Effector memory CD4-positive, alpha-beta T cell (primary cell): ENCODE measurements around the gene LSG1.

ENCODE experiments used
- DNase-seq, 3 donors: peaks; one replicate each; pipeline ENCODE4 v3.0.0-alpha.2; 2020
- H3K27ac ChIP-seq: 2 replicates; pipeline ENCODE4 v1.7.0; 2013; ENCODE audit warnings: mild to moderate bottlenecking, low read length, moderate library complexity; ENCODE audit not compliant: insufficient read depth, poor library complexity, severe bottlenecking
- H3K27me3 ChIP-seq: replicated peaks from 2 replicates; pipeline ENCODE4 v1.7.0; 2013; ENCODE audit warnings: mild to moderate bottlenecking, low read length; ENCODE audit not compliant: insufficient read depth, control insufficient read depth, poor library complexity, severe bottlenecking
- H3K36me3 ChIP-seq: 2 replicates; pipeline ENCODE4 v1.7.0; 2013; ENCODE audit warnings: mild to moderate bottlenecking, low read length, moderate library complexity; ENCODE audit not compliant: control insufficient read depth, insufficient read depth
- H3K4me1 ChIP-seq: 2 replicates; pipeline ENCODE4 v1.7.0; 2013; ENCODE audit warnings: low read length, mild to moderate bottlenecking; ENCODE audit not compliant: control insufficient read depth, insufficient read depth, poor library complexity, severe bottlenecking
- H3K4me3 ChIP-seq: 2 replicates; pipeline ENCODE4 v1.7.0; 2013; ENCODE audit warnings: low read length, low read depth, mild to moderate bottlenecking; ENCODE audit not compliant: insufficient read depth, poor library complexity, severe bottlenecking
- H3K9me3 ChIP-seq: 2 replicates; pipeline ENCODE4 v1.7.0; 2013; ENCODE audit warnings: mild to moderate bottlenecking, low read length, moderate library complexity; ENCODE audit not compliant: control insufficient read depth

The LSG1 gene

DNA sequence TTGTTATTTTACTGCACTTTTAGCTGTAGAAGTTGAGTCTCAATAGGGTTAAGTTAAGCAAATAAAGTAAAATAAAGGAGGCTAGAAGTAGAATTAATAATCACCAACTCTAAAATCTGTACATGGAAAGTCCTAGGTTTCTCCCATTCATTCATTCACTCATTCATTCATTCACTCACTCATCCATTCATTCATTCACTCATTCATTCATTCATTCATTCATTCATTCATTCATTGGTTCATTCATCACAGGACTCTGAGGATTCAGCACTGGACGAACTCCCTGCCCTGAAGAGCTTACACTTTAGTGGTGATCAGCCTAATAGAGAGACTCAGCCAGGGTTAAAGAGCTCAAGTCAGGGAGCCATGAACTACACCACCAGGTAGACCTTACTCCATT, 4.5 kb upstream of the LSG1 start:
- Histone ChIP-seq H3K9me3 (no peaks in the 10 kb centered on the region), H3K4me3 (no peak overlapping the region), H3K27me3 (peaks cover 3% of the 10 kb centered on the region), H3K36me3 (no peaks in the 10 kb centered on the region), H3K4me1 (peaks cover 3% of the 10 kb centered on the region), H3K27ac (no peak overlapping the region)
- no peak for DNase-seq

DNA sequence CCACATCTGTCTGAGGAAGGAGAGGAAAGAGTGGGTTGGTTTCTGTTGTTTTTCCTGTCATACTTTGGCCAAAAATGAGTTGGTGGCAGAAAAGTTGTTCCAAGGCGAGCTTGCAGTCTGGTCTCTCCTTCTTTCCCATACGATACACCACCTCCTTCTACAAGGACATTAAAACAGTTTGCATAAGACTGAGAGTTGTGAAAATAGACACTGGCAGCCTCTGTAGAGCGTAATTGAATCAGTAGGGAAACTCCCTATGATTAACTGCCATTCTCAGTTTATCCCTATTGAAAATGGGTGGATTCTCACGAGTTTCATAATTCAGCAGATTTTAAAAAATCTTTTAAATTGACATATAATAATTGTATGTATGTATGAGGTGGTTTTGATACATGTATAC, 3.7 kb upstream of the LSG1 start:
- H3K9me3 ChIP-seq, result no peaks in the 10 kb centered on the region
- H3K36me3 ChIP-seq, result no peaks in the 10 kb centered on the region
- H3K27ac ChIP-seq, result no peak overlapping the region
- no peak overlapping the region for H3K4me3 ChIP-seq
- DNase-seq, result no peak
- H3K27me3 ChIP-seq, result peaks cover 3% of the 10 kb centered on the region
- peaks cover 10% of the 10 kb centered on the region for H3K4me1 ChIP-seq

DNA sequence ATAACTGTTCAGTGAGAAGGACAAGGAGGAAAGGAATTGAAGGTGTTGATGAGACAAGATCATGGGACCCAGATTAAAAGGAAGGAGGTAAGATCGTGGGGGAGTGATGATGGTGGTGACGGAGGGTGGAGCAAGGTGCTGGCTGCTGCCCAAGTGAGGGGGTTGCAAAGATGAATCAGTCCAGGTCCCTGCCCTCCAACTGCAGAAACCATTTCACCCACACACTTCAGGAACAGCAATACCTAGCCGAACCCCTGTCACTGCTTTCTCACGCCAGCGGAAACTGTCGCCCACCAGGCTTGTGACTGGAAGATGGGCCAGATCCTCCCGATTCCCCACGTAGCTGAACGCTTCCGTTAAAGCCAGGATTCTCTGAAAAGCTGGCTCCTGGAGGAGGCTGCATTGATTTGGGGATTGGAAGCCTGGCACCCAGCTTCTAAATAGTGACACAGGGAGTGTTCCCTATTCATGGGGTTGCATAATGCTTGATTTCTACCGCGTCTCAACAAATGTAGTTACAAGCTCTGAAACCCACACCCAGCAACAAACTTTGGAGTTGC, 3.2 kb upstream of the LSG1 start:
- peaks cover 3% of the 10 kb centered on the region for H3K27me3 ChIP-seq
- no peaks in the 10 kb centered on the region for H3K9me3 ChIP-seq
- H3K36me3 ChIP-seq, result no peaks in the 10 kb centered on the region
- no peak overlapping the region for H3K27ac ChIP-seq
- no peak overlapping the region for H3K4me3 ChIP-seq
- peaks cover 10% of the 10 kb centered on the region for H3K4me1 ChIP-seq
- no peak for DNase-seq

GRCh38 chr3:194673761-194674160, 1.8 kb upstream of the LSG1 start:
- H3K27ac ChIP-seq, result no peak overlapping the region
- DNase-seq, result no peak

DNA sequence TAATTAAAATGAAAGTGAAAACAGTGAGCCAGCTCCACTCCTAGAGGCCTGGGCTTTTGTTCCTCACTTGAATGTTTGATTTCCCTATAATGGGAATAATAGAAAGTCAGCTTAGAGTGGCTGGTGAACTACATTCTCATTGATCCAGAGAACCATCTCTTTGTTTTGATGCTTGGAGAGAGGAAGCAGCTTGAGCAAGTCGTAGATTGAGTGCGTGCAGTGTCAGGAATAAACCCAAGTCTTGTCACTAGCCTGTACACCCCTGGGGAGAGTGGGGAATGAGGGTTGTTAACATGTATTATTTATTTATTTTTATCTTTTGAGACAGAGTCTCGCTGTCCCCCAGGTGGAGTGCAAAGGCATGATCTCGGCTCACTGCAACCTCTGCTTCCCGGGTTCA, 885 bp upstream of the LSG1 start:
- H3K36me3 ChIP-seq, result peaks cover 13% of the 10 kb centered on the region
- DNase-seq, result no peak
- peaks cover 10% of the 10 kb centered on the region for H3K4me1 ChIP-seq

More at GRCh38 chr3:194673761-194674160, 1.8 kb upstream of the LSG1 start:
- Histone ChIP-seq H3K36me3 (peaks cover 8% of the 10 kb centered on the region), H3K4me3 (no peak overlapping the region), H3K4me1 (peaks cover 10% of the 10 kb centered on the region), H3K9me3 (no peaks in the 10 kb centered on the region), H3K27me3 (peaks cover 3% of the 10 kb centered on the region)

DNA sequence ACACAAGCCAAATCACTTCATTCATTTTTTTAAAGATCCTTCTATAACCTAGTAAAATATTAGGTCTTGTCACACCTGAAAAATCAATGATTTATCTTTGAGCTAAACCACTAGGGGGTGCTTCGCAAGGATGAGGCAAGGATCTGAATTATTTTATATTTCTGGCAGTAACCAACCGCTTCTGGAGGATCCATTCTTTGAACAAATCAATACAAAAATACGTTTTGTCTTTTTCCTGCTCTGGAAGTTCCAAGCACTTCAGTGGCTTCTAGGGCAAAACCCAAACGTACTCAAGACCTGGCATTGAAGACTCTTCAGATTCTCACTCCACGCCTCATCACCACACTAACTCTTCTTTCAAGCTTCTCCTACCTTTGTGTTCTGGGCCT, 486 bp downstream of the LSG1 start:
- Histone ChIP-seq H3K27ac (peak overlapping the region; percentile 93), H3K27me3 (peaks cover 3% of the 10 kb centered on the region), H3K4me1 (peaks cover 10% of the 10 kb centered on the region), H3K4me3 (peak overlapping the region; percentile 84), H3K9me3 (no peaks in the 10 kb centered on the region), H3K36me3 (peaks cover 16% of the 10 kb centered on the region)
- peak in 1 of 3 donors; percentile 21 for DNase-seq

More for the DNA sequence above, 885 bp upstream of the LSG1 start:
- Histone ChIP-seq H3K4me3 (peak overlapping the region; percentile 84), H3K27me3 (peaks cover 3% of the 10 kb centered on the region), H3K27ac (peak overlapping the region; percentile 93), H3K9me3 (no peaks in the 10 kb centered on the region)

DNA sequence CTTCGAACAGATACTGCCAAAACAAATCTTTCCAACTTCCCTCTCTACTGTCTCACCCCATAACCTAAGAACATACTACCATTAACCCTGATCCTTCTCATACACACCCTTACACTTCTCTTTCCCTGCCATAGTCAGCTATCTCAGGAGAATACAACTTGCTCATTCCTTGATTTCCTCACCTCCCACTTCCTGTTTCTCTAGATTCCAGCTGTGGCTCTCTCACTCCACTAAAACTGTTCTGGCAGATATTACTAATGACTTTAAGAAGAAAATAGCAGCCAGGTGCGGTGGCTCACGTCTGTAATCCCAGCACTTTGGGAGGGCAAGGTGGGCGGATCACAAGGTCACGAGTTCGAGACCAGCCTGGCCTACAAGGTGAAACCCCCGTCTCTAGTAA, 4.6 kb downstream of the LSG1 start:
- no peak for DNase-seq
- H3K9me3 ChIP-seq, result no peaks in the 10 kb centered on the region
- no peaks in the 10 kb centered on the region for H3K27me3 ChIP-seq
- H3K36me3 ChIP-seq, result peaks cover 44% of the 10 kb centered on the region
- H3K27ac ChIP-seq, result no peak overlapping the region
- peaks cover 6% of the 10 kb centered on the region for H3K4me1 ChIP-seq
- H3K4me3 ChIP-seq, result no peak overlapping the region

DNA sequence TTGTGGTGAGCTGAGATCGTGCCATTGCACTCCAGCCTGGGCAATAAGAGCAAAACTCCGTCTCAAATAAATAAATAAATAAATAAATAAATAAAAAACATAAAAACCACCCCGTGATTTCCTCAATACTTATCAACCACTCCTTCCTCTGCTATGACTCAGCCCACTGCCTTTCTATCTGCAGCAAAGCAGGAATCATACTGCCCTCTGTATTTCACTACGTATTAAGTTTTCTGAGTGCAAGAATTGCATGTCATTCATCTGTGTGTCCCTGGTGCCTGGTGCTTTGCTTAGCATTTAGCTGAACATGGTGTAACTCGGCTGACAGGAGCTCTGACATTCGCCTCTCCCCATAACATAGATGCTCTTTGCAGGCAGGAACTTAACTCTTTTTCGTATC, 7.1 kb downstream of the LSG1 start:
- Histone ChIP-seq H3K36me3 (peaks cover 53% of the 10 kb centered on the region), H3K27ac (no peak overlapping the region), H3K4me3 (no peak overlapping the region), H3K9me3 (no peaks in the 10 kb centered on the region), H3K4me1 (no peaks in the 10 kb centered on the region), H3K27me3 (no peaks in the 10 kb centered on the region)
- no peak for DNase-seq

DNA sequence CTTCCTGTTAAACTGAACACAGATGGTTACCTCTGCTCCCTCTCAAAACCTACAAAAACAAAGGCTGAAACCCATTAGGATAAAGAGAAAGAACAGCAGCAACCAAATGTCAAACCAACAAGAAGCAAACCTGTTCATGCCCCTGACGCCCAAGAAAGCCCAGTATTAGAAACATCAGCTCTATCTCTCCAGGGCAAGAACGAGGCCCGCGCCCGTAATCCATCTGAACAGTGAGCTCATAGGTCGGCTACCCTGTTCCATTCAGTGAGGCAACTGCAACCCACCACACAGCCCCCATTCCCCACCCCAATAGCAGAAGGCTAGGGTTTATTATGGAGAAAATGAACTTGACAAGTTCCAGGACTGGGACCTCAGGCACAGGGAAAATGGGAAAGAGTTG, 10.0 kb downstream of the LSG1 start:
- Histone ChIP-seq H3K36me3 (peaks cover 65% of the 10 kb centered on the region), H3K9me3 (no peaks in the 10 kb centered on the region), H3K4me3 (no peak overlapping the region)

GRCh38 chr3:194661374-194661773, 10.6 kb downstream of the LSG1 start:
- Histone ChIP-seq H3K4me3 (no peak overlapping the region), H3K36me3 (peaks cover 61% of the 10 kb centered on the region), H3K4me1 (no peaks in the 10 kb centered on the region), H3K27me3 (no peaks in the 10 kb centered on the region), H3K9me3 (no peaks in the 10 kb centered on the region), H3K27ac (no peak overlapping the region)
- no peak for DNase-seq

More for the DNA sequence above, 10.0 kb downstream of the LSG1 start:
- Histone ChIP-seq H3K27me3 (no peaks in the 10 kb centered on the region), H3K27ac (no peak overlapping the region), H3K4me1 (no peaks in the 10 kb centered on the region)
- DNase-seq, result no peak
